Measurements from ENCODE around the gene ARHGEF10L. TPM values are rescaled to one million over a fixed set of nuclear protein-coding genes. Genes with fewer than 3 reads are reported as not detected.

The ARHGEF10L gene
- total RNA-seq, 1 donor from 2014 or later = 53.0 TPM

DNA sequence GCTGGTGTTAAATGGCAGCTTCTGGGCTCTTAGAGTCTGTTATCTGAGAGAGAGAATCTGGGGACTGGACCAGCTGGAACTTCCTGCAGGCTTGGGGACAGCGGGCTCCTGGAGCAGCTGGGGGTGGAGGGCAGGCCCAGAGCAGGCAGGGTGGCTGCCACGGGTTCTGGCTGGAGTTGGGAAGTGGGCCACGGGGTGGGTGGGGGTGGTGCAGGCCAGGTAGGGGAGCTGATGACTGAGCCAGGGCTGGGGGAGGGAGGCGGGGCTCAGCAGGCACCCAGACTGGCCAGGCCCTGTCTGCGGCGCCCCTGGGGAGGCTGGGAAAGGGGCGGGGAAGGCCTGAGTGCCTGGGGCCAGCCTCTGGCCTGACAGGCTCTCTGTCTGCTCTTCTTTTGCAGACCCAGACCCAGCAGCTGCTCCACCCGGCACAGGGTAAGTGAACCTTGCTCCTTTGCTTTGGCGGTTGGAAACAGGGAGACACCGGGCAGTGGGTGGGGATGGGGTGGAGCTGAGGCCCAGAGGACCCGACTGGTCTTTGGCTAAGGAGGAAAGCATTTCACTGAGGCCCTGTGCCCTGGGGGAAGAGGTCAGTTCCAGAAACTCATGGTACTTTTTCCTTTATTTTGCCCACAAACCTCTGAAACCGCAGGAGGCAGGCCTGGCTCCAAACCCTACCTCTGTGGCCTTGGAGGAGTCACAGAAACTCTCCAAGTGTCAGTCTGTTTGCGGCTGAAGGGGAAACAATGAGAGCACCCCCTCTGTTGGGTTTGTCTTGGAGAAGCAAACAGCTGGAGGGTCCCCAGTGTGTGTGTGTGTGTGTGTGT is 48.8 kb downstream of the ARHGEF10L start:
- peak; percentile 43 for DNase-seq (ENCODE audit: low spot score)

- DNase-seq (ENCODE audit: low spot score) = no peak
These were observed 52.4 kb downstream of the ARHGEF10L start for GRCh38 chr1:17591814-17592430.

GRCh38 chr1:17594026-17594425 is 54.5 kb downstream of the ARHGEF10L start:
- DNase-seq (ENCODE audit: low spot score) = no peak

GRCh38 chr1:17594690-17595601 is 55.4 kb downstream of the ARHGEF10L start:
- no peak for DNase-seq (ENCODE audit: low spot score)

- DNase-seq (ENCODE audit: low spot score) = no peak
These were observed 56.1 kb downstream of the ARHGEF10L start for GRCh38 chr1:17595602-17595925.

- DNase-seq (ENCODE audit: low spot score) = no peak
These were observed 56.7 kb downstream of the ARHGEF10L start for GRCh38 chr1:17596186-17596585.

DNA sequence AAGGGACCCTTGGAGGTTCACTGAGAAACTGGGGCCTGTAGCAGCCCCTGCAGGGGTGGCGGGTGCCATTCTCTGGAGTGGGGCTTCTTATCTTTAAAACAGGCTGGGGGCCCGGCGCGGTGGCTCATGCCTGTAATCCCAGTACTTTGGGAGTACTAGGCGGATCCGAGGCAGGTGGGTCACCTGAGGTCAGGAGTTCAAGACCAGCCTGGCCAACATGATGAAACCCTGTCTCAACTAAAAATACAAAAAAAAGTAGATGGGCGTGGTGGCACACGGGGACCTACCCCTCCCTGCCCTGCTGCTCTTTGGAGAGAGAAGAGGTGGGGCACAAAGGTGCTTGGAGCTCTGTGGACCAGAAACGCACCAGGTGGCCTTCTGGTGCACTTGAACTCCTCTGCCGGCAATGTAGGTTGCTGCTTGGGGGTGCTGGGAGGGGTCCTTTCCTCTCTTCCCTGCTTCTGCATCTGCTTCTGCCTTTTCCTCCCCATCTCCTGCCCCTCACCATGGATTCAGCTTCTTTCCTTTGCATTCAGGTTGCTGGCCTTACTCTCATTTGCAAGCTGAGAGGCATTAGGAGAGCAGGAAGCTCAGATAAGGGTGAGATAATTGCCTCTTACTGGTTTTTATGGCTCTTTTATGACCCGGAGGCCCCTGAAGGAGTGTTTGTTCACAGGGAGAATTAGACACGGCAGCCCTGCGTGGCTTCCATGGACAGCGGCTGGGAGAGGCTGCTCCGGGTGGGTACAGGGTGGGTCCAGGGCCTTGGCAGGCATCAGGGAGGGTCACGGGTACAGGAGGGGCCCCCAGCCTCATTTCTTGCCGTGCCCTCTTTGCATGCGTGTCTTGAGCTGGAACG is 57.4 kb downstream of the ARHGEF10L start:
- no peak for DNase-seq (ENCODE audit: low spot score)

- DNase-seq (ENCODE audit: low spot score) = no peak
These were observed 58.2 kb downstream of the ARHGEF10L start for GRCh38 chr1:17597651-17598050.

GRCh38 chr1:17598251-17598650 is 58.8 kb downstream of the ARHGEF10L start:
- DNase-seq (ENCODE audit: low spot score) = no peak

DNA sequence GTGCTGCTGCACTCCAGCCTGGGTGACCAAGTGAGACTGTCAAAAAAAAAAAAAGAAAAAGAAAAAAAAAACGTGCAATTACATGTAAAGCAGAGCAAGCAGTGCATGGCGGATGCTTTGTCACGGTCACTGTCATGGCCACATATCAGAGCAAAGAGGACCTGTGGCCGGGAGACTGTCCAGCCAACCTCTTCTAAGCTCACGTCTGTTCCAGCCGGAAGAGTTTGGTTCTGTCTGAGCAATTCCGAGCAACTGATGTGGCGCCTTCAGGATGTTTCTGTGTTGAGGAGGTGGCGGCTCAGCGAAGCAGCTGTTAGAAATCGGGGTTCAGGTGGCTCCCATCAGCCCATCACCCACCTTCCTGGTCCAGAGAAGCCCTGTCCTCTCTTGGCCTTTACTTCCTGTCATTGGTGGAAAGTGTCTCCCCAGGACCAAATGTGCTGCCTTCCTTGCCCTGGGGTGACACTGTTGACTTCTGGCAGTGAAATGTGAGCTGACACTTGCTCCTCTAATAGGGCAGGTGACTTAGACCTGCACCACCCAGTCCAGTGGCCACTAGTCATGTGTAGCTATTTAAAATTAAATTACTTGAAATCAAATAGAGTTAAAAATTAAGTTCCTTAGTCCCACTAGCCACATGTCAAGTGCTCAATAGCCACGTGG is 59.9 kb downstream of the ARHGEF10L start:
- DNase-seq (ENCODE audit: low spot score) = no peak

GRCh38 chr1:17599954-17600300 is 60.4 kb downstream of the ARHGEF10L start:
- no peak for DNase-seq (ENCODE audit: low spot score)

DNA sequence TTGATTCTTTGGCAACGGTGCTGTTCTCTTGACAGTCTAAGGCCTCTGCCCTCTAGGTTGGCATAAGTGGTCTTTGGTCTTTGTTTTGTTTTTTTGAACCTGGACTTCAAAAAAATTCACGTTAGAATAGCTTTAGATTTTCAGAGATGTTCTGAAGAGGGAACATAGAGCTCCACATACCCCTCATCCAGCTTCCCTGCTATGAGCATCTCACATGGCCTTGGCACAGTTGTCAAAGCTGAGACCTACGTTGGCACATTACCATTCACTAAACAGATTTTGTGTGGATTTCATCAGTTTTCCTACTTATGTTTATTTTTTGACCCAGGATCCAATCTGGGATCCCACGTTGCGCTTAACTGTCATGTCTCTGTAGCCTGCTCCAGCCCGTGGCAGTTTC is 60.8 kb downstream of the ARHGEF10L start:
- no peak for DNase-seq (ENCODE audit: low spot score)

DNA sequence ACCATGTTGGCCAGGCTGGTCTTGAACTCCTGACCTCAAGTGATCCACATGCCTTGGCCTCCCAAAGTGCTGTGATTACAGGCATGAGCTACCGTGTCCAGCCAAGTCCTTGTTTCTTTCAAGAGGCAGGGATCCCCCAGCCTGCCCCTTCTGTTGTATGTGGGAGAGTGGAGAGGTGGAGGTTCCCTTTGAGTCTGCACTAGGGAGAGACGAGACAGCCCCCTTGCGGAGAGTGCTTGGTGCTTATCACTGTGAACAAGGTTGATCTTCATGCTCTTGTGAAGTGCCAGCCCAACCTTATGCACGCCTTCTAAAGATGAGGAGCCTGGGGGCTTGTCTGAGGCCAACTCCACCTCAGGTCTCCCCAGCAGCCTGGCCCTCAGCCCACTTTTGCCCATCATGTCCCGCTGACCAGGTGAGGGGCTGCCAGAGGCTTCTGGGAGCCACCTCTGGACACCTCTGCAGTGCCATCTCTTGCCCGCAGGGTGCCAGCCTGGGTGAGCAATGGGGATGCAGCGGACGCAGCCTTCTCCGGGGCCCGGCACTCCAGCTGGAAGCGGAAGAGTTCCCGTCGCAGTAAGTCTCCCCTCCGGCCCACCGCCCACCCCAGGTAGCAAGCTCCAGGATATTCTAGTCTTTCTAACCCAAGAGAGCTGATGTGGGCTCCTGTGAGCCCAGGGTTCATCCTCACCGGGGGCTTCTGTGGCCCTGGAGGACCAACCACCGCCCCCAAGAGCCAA is 62.3 kb downstream of the ARHGEF10L start:
- no peak for DNase-seq (ENCODE audit: low spot score)

- no peak for DNase-seq (ENCODE audit: low spot score)
These were observed 63.8 kb downstream of the ARHGEF10L start for GRCh38 chr1:17603091-17603841.

GRCh38 chr1:17605582-17606344 is 66.3 kb downstream of the ARHGEF10L start:
- peak; percentile 52 for DNase-seq (ENCODE audit: low spot score)

DNA sequence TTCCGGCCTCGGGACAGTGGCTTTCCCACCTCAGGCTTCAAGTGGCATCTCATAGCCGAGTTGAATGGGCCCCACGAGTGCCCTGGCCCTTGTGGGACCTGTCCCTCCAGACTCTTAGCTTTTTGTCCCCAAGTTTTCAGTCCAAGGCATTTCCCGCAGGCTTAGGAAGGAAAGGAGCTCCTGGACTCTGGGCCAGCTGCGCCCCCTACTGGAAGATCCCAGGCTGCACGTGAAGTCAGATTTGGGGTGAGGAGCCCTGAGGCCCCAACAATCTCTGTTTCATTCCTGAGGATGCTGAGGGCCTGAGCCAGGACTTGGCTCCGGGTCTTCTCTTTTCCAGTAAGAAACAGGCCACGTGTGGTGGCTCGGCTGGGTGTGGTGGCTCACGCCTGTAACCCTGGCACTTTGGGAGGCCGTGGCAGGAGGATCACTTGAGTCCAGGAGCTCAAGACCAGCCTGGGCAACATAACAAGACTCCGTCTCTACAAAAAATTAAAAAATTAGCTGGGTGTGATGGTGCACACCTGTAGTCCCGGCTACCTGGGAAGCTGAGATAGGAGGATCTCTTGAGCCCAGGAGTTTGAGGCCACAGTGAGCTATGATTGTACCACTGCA is 67.4 kb downstream of the ARHGEF10L start:
- peak; percentile 68 for DNase-seq (ENCODE audit: low spot score)

DNA sequence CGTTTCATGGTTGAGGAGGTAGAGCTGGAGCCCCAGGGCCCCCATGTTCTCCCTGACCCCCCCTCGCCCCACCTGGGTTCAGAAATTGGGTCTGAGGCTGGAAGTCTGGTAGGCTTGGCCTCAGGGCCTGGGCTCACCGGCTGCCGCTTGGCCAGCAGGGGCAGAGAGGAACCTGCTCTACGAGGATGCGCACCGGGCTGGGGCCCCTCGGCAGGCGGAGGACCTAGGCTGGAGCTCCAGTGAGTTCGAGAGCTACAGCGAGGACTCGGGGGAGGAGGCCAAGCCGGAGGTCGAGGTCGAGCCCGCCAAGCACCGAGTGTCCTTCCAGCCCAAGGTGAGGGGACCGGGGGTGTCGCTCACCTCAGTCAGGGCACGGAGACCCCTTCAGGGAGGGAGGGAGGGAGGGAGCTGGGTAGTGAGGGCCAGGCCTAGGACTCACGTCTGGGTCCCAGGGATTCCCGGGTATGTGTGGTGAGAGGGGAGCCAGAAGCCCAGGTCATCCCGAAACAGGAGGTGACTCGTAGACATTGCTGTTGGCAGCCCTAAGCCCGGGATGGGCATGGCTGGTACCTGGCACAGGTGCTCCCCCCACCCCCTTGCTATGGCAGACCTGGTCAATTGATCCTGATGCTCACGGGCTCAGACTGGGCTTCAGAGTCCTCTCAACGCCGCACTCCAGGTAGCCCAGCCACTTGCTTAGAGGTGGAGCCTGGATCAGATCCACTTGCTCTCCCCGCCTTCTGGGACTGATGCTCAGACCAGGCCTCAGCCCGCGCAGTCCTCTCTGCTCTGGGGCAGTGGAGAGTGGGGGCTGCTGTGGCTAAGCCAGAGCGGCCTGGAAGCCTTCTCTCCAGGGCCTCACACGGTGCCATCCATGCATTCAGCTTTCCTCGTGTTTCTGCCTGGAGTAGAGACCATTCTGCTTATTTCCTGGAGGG is 68.4 kb downstream of the ARHGEF10L start:
- no peak for DNase-seq (ENCODE audit: low spot score)

Measured in mucosa of gallbladder (tissue), 1 donor.